HCT116 (cell line): ENCODE results near the gene NDUFS6.

Experiments
- ATF3 ChIP-seq: IDR thresholded peaks from 2 replicates; pipeline ENCODE4 v1.6.1; 2012
- MAX ChIP-seq: IDR thresholded peaks from 2 replicates; pipeline ENCODE4 v1.6.1; 2012
- POLR2A ChIP-seq: IDR thresholded peaks from 2 replicates; pipeline ENCODE4 v1.7.0; 2011; ENCODE audit warnings: borderline replicate concordance; ENCODE audit not compliant: insufficient read depth, insufficient read length; ENCODE audit errors: extremely low read depth
- RAD21 ChIP-seq: IDR thresholded peaks from 2 replicates; pipeline ENCODE4 v1.6.1; 2012; ENCODE audit warnings: low read depth, mild to moderate bottlenecking
- REST ChIP-seq: IDR thresholded peaks from 2 replicates; pipeline ENCODE4 v1.6.1; 2012; ENCODE audit warnings: low read depth
- SIN3A ChIP-seq: IDR thresholded peaks from 2 replicates; pipeline ENCODE4 v1.6.1; 2012; ENCODE audit warnings: low read depth
- ZNF274 ChIP-seq: fragments of 200-500 bp; sonication (Bioruptor generic); IDR thresholded peaks from 2 replicates; pipeline ENCODE4 v1.6.1; 2014; ENCODE audit warnings: mild to moderate bottlenecking, low read depth, low read length, inconsistent platforms
- TF ChIP-seq, protein P1 (sequence below), 3 experiments: fragments of 200-600 bp in 1 of 3; sonication (generic) in 1 of 3; IDR thresholded peaks in 2 of 3; conservative IDR thresholded peaks in 1 of 3; 2 replicates each; pipeline ENCODE4 v1.5.1; 2012 to 2017; ENCODE audit warnings: low read depth in 2 of 3, low read length in 2 of 3, antibody characterized with exemption in 1 of 3, borderline replicate concordance in 1 of 3, control low read depth in 1 of 3, mild to moderate bottlenecking in 1 of 3, mixed read lengths in 1 of 3, mixed run types in 1 of 3, moderate library complexity in 1 of 3; ENCODE audit not compliant: insufficient read depth in 1 of 3

DNA sequence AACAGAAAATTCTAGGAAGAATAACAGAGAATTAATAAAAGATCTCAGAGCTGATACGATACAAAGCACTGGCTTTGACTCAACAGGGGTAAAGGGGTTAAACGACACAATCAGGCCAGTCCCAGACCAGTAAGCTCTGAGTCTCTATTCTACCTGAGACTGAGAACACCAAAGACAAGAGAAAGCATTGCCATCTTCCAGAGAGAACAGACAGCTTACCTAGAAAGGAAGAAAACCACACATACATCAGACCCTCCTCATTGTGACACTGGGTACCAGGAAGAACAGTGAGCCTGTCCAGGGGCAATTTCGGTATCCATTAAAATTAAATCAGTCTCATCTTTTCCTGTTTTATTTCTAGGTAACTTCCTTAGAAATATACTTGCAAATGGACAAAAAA, 42.6 kb upstream of the NDUFS6 start:
- no peak for TF ChIP-seq POLR2A
- TF ChIP-seq, protein P1, sequence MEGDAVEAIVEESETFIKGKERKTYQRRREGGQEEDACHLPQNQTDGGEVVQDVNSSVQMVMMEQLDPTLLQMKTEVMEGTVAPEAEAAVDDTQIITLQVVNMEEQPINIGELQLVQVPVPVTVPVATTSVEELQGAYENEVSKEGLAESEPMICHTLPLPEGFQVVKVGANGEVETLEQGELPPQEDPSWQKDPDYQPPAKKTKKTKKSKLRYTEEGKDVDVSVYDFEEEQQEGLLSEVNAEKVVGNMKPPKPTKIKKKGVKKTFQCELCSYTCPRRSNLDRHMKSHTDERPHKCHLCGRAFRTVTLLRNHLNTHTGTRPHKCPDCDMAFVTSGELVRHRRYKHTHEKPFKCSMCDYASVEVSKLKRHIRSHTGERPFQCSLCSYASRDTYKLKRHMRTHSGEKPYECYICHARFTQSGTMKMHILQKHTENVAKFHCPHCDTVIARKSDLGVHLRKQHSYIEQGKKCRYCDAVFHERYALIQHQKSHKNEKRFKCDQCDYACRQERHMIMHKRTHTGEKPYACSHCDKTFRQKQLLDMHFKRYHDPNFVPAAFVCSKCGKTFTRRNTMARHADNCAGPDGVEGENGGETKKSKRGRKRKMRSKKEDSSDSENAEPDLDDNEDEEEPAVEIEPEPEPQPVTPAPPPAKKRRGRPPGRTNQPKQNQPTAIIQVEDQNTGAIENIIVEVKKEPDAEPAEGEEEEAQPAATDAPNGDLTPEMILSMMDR (IDR thresholded peaks at IDR 0.05 in 2 of 3, conservative IDR thresholded peaks at IDR 0.05 in 1 of 3; ENCODE audit: borderline replicate concordance in 1 of 3, insufficient read depth in 1 of 3, low read depth in 2 of 3, low read length in 2 of 3), result no peak
- TF ChIP-seq RAD21, result no peak
- no peak for TF ChIP-seq SIN3A
- TF ChIP-seq REST, result no peak
- no peak for TF ChIP-seq ATF3
- no peak for TF ChIP-seq ZNF274
- no peak for TF ChIP-seq MAX
